Mesenchymal stem cell (in vitro differentiated cells and primary cell): ENCODE data around the gene DIAPH2.

Source experiments
- DNase-seq: peaks from one replicate; pipeline ENCODE4 v3.0.0-alpha.2; 2013
- H2AFZ ChIP-seq: one replicate; pipeline ENCODE4 v1.6.1; 2013; ENCODE audit warnings: low read depth, mild to moderate bottlenecking, control low read depth, inconsistent platforms, low read length, moderate library complexity
- H2AK5ac ChIP-seq: 2 replicates; pipeline ENCODE4 v1.6.1; 2013; ENCODE audit warnings: low read length, moderate library complexity, mild to moderate bottlenecking, inconsistent platforms; ENCODE audit not compliant: severe bottlenecking
- H2BK120ac ChIP-seq: one replicate; pipeline ENCODE4 v1.6.1; 2013; ENCODE audit warnings: low read depth, mild to moderate bottlenecking, inconsistent platforms, low read length, moderate library complexity
- H2BK12ac ChIP-seq, 2 experiments: one replicate each; pipeline ENCODE4 v1.6.1; 2013; ENCODE audit warnings: inconsistent platforms in 2 of 2, low read length in 2 of 2, mild to moderate bottlenecking in 2 of 2, moderate library complexity in 2 of 2, control low read depth in 1 of 2
- H2BK15ac ChIP-seq: one replicate; pipeline ENCODE4 v1.6.1; 2013; ENCODE audit warnings: mild to moderate bottlenecking, low read depth, inconsistent platforms; ENCODE audit not compliant: poor library complexity, severe bottlenecking
- H2BK5ac ChIP-seq: 2 replicates; pipeline ENCODE4 v1.6.1; 2013; ENCODE audit warnings: low read depth, mild to moderate bottlenecking, low read length, control low read depth, inconsistent platforms; ENCODE audit not compliant: poor library complexity, severe bottlenecking
- H3K14ac ChIP-seq, 2 experiments: one replicate each; pipeline ENCODE4 v1.6.1; 2013; ENCODE audit warnings: inconsistent platforms in 2 of 2, low read length in 2 of 2, control low read depth in 1 of 2, mild to moderate bottlenecking in 1 of 2, moderate library complexity in 1 of 2
- H3K18ac ChIP-seq, 2 experiments: one replicate each; pipeline ENCODE4 v1.6.1; 2013; ENCODE audit warnings: inconsistent platforms in 2 of 2, low read length in 2 of 2, control low read depth in 1 of 2, low read depth in 1 of 2, mild to moderate bottlenecking in 1 of 2
- H3K23ac ChIP-seq, 2 experiments: one replicate each; pipeline ENCODE4 v1.6.1; 2013; ENCODE audit warnings: inconsistent platforms in 2 of 2, low read length in 2 of 2, mild to moderate bottlenecking in 2 of 2, moderate library complexity in 2 of 2, control low read depth in 1 of 2
- H3K27ac ChIP-seq: 2 replicates; pipeline ENCODE4 v1.5.1; 2013; ENCODE audit warnings: mild to moderate bottlenecking, moderate library complexity, low read length, control low read depth, inconsistent platforms; ENCODE audit not compliant: poor library complexity, severe bottlenecking
- H3K27me3 ChIP-seq, 2 experiments: 2 replicates each; pipeline versions ENCODE4 v1.6.1 to v1.7.0; 2013; ENCODE audit warnings: low read length in 2 of 2, mild to moderate bottlenecking in 2 of 2, moderate library complexity in 2 of 2, control low read depth in 1 of 2, inconsistent platforms in 1 of 2; ENCODE audit not compliant: control insufficient read depth in 1 of 2, insufficient read depth in 1 of 2
- H3K36me3 ChIP-seq, 2 experiments: 2 replicates each; pipeline versions ENCODE4 v1.6.1 to v1.7.0; 2013; ENCODE audit warnings: low read length in 2 of 2, control low read depth in 1 of 2, inconsistent platforms in 1 of 2, low read depth in 1 of 2, mild to moderate bottlenecking in 1 of 2; ENCODE audit not compliant: insufficient read depth in 2 of 2, control insufficient read depth in 1 of 2
- H3K4ac ChIP-seq, 2 experiments: one replicate each; pipeline ENCODE4 v1.6.1; 2013; ENCODE audit warnings: inconsistent platforms in 2 of 2, low read length in 2 of 2, mild to moderate bottlenecking in 2 of 2, moderate library complexity in 2 of 2, control low read depth in 1 of 2, low read depth in 1 of 2
- H3K4me1 ChIP-seq: 2 replicates; pipeline ENCODE4 v1.6.1; 2013; ENCODE audit warnings: low read depth, low read length, control low read depth; ENCODE audit not compliant: control insufficient read depth, insufficient read depth
- H3K4me2 ChIP-seq: 2 replicates; pipeline ENCODE4 v1.6.1; 2013; ENCODE audit warnings: low read length, mild to moderate bottlenecking, inconsistent platforms; ENCODE audit not compliant: poor library complexity, severe bottlenecking
- H3K4me3 ChIP-seq, 2 experiments: 2 replicates each; pipeline versions ENCODE4 v1.5.1 to v1.7.0; 2013; ENCODE audit warnings: low read length in 2 of 2, mild to moderate bottlenecking in 2 of 2, control low read depth in 1 of 2, low read depth in 1 of 2; ENCODE audit not compliant: insufficient read depth in 1 of 2
- H3K79me1 ChIP-seq: replicated peaks from 2 replicates; pipeline ENCODE4 v1.6.1; 2013; ENCODE audit warnings: mild to moderate bottlenecking, control low read depth, low read length, inconsistent platforms; ENCODE audit not compliant: poor library complexity, severe bottlenecking
- H3K9ac ChIP-seq: 2 replicates; pipeline ENCODE4 v1.7.0; 2013; ENCODE audit warnings: mild to moderate bottlenecking, low read length, moderate library complexity
- H3K9me3 ChIP-seq: 2 replicates; pipeline ENCODE4 v1.7.0; 2013; ENCODE audit warnings: mild to moderate bottlenecking, low read length; ENCODE audit not compliant: control insufficient read depth
- H4K8ac ChIP-seq: one replicate; pipeline ENCODE4 v1.6.1; 2013; ENCODE audit warnings: inconsistent platforms, mild to moderate bottlenecking, low read length, moderate library complexity
- H4K91ac ChIP-seq: one replicate; pipeline ENCODE4 v1.6.1; 2013; ENCODE audit warnings: mild to moderate bottlenecking, low read length, inconsistent platforms
- WGBS: methylation state at CpG from one replicate; pipeline ENCODE4 v1.1.7; 2013; ENCODE audit warnings: mixed read lengths; 5-methylcytosine and 5-hydroxymethylcytosine counted together

Gene DIAPH2

GRCh38 chrX:97525981-97526380, 841.3 kb downstream of the DIAPH2 start:
- Histone ChIP-seq H3K4me2 (no peak overlapping the region), H2BK5ac (no peak overlapping the region), H2BK120ac (no peak overlapping the region), H4K8ac (no peak overlapping the region), H4K91ac (no peak overlapping the region), H3K36me3 (no peaks in the 10 kb centered on the region), H3K18ac (no peak overlapping the region), H3K9ac (no peak overlapping the region), H3K4me3 (no peak overlapping the region), H3K27ac (no peak overlapping the region), H3K27me3 (no peaks in the 10 kb centered on the region), H2AK5ac (no peak overlapping the region), H2BK12ac (no peak overlapping the region), H3K4ac (no peak overlapping the region), H3K79me1 (no peaks in the 10 kb centered on the region), H3K14ac (no peak overlapping the region), H2BK15ac (no peak overlapping the region), H2AFZ (no peak overlapping the region), H3K23ac (no peak overlapping the region), H3K4me1 (no peaks in the 10 kb centered on the region), H3K9me3 (peaks cover 4% of the 10 kb centered on the region)
- 97% methylated on average over 2 of the region's 3 CpGs for WGBS
- DNase-seq = no peak

GRCh38 chrX:97527725-97528124, 843.1 kb downstream of the DIAPH2 start:
- Histone ChIP-seq H3K14ac (no peak overlapping the region), H2BK12ac (no peak overlapping the region), H2AK5ac (no peak overlapping the region), H2BK15ac (no peak overlapping the region), H3K27ac (no peak overlapping the region), H4K91ac (no peak overlapping the region), H3K23ac (no peak overlapping the region), H2BK120ac (no peak overlapping the region), H3K4me1 (no peaks in the 10 kb centered on the region), H3K36me3 (no peaks in the 10 kb centered on the region), H2AFZ (no peak overlapping the region), H3K9me3 (peaks cover 8% of the 10 kb centered on the region), H3K4me2 (no peak overlapping the region), H3K9ac (no peak overlapping the region), H3K27me3 (no peaks in the 10 kb centered on the region), H4K8ac (no peak overlapping the region), H2BK5ac (no peak overlapping the region), H3K79me1 (no peaks in the 10 kb centered on the region), H3K18ac (no peak overlapping the region), H3K4ac (no peak overlapping the region), H3K4me3 (no peak overlapping the region)
- no peak for DNase-seq
- no CpG with 5 or more reads among the region's 1 CpG for WGBS

- no peak for DNase-seq
- Histone ChIP-seq H3K36me3 (no peaks in the 10 kb centered on the region), H3K9me3 (peaks cover 8% of the 10 kb centered on the region), H4K91ac (no peak overlapping the region), H3K4me1 (no peaks in the 10 kb centered on the region), H2BK12ac (no peak overlapping the region), H3K14ac (no peak overlapping the region), H2AK5ac (no peak overlapping the region), H3K4ac (no peak overlapping the region), H3K18ac (no peak overlapping the region), H2BK15ac (no peak overlapping the region), H2BK120ac (no peak overlapping the region), H3K23ac (no peak overlapping the region), H3K4me2 (no peak overlapping the region), H3K9ac (no peak overlapping the region), H3K79me1 (no peaks in the 10 kb centered on the region), H3K27ac (no peak overlapping the region), H2BK5ac (no peak overlapping the region), H4K8ac (no peak overlapping the region), H3K27me3 (no peaks in the 10 kb centered on the region), H3K4me3 (no peak overlapping the region), H2AFZ (no peak overlapping the region)
- no CpG with 5 or more reads among the region's 1 CpG for WGBS
These were observed 845.0 kb downstream of the DIAPH2 start for GRCh38 chrX:97529536-97530200.

- Histone ChIP-seq H3K36me3 (no peaks in the 10 kb centered on the region), H3K4me1 (no peaks in the 10 kb centered on the region), H3K4ac (no peak overlapping the region), H3K4me3 (no peak overlapping the region), H2BK15ac (no peak overlapping the region), H2AK5ac (no peak overlapping the region), H3K27ac (no peak overlapping the region), H3K18ac (no peak overlapping the region), H2AFZ (no peak overlapping the region), H3K79me1 (no peaks in the 10 kb centered on the region), H2BK120ac (no peak overlapping the region), H2BK12ac (no peak overlapping the region), H3K9ac (no peak overlapping the region), H3K27me3 (no peaks in the 10 kb centered on the region), H4K91ac (no peak overlapping the region), H3K4me2 (no peak overlapping the region), H3K9me3 (peaks cover 8% of the 10 kb centered on the region), H3K23ac (no peak overlapping the region), H4K8ac (no peak overlapping the region), H3K14ac (no peak overlapping the region), H2BK5ac (no peak overlapping the region)
- no peak for DNase-seq
- no CpG with 5 or more reads among the region's 3 CpGs for WGBS
These were observed 847.2 kb downstream of the DIAPH2 start for GRCh38 chrX:97531825-97532224.
